Measurements from ENCODE around the gene PCDH8.

GRCh38 chr13:52797176-52797575 is 51.3 kb downstream of the PCDH8 start:
- TF ChIP-seq CTCF (IDR thresholded peaks at IDR 0.05) (no peak), POLR2A (IDR thresholded peaks at IDR 0.05) (no peak)
